ENCODE data around the gene SENP6. TPM values are rescaled to one million over a fixed set of nuclear protein-coding genes. Genes with fewer than 3 reads are reported as not detected.

The SENP6 gene
- total RNA-seq, 1 experiment from 2014 or later: 90.9 TPM

GRCh38 chr6:75748743-75749538 lies 147.3 kb downstream of the SENP6 start, which contains the start of gene MYO6 (continued):
- TF ChIP-seq HMGXB4 (CRISPR knock-in tag; IDR thresholded peaks at IDR 0.05) (peak; percentile 51; the same call in 1 of the 2 replicates), FOXJ3 (CRISPR knock-in tag; IDR thresholded peaks at IDR 0.05; ENCODE audit: borderline replicate concordance) (no peak), RELA (CRISPR knock-in tag; IDR thresholded peaks at IDR 0.05; ENCODE audit: borderline replicate concordance) (no peak), ESRRA (CRISPR knock-in tag; IDR thresholded peaks at IDR 0.05; ENCODE audit: borderline replicate concordance) (no peak), ERG (CRISPR knock-in tag; IDR thresholded peaks at IDR 0.05) (no peak), ZBTB43 (CRISPR knock-in tag; IDR thresholded peaks at IDR 0.05) (0 out of 2 replicates have a peak, but pooled peaks have one; percentile 39), ETV6 (CRISPR knock-in tag; IDR thresholded peaks at IDR 0.05) (peak; percentile 67; the same call in 1 of the 2 replicates), NR2C2 (CRISPR knock-in tag; IDR thresholded peaks at IDR 0.05) (no peak), ZNF121 (CRISPR knock-in tag; IDR thresholded peaks at IDR 0.05) (no peak), PRRX2 (CRISPR knock-in tag; IDR thresholded peaks at IDR 0.05) (peak; percentile 13; the same call in 1 of the 2 replicates), ARID4B (CRISPR knock-in tag; IDR thresholded peaks at IDR 0.05; ENCODE audit: borderline replicate concordance) (no peak), ZNF512 (CRISPR knock-in tag; IDR thresholded peaks at IDR 0.05; ENCODE audit: borderline replicate concordance) (0 out of 2 replicates have a peak, but pooled peaks have one; percentile 52), JUN (CRISPR knock-in tag; IDR thresholded peaks at IDR 0.05) (no peak), FOXP4 (CRISPR knock-in tag; IDR thresholded peaks at IDR 0.05) (no peak), AFF4 (CRISPR knock-in tag; IDR thresholded peaks at IDR 0.05; ENCODE audit: borderline replicate concordance) (peak; percentile 77; the same call in 1 of the 2 replicates), FOXP1 (CRISPR knock-in tag; IDR thresholded peaks at IDR 0.05; ENCODE audit: borderline replicate concordance) (peak; percentile 80), ZNF219 (CRISPR knock-in tag; IDR thresholded peaks at IDR 0.05; ENCODE audit: borderline replicate concordance) (no peak), GABPB1 (CRISPR knock-in tag; IDR thresholded peaks at IDR 0.05) (0 out of 2 replicates have a peak, but pooled peaks have one; percentile 9), SOX15 (CRISPR knock-in tag; IDR thresholded peaks at IDR 0.05) (no peak), TP53 (CRISPR knock-in tag; IDR thresholded peaks at IDR 0.05) (no peak)

All from WTC11 (cell line).